MM.1S (cell line): ENCODE results near the gene ELK1.

Experiments
- EZH2 ChIP-seq: fragments of 300-600 bp; sonication (generic); optimal IDR thresholded peaks from 2 replicates; pipeline ENCODE3; 2017; ENCODE audit warnings: low read depth, mild to moderate bottlenecking, antibody characterized with exemption, low read length, mixed read lengths
- EZH2phosphoT487 ChIP-seq: fragments of 300-600 bp; sonication (generic); IDR thresholded peaks from 2 replicates; pipeline ENCODE4 v1.6.1; 2018; ENCODE audit warnings: antibody characterized with exemption, low read length
- TF ChIP-seq, protein P1 (sequence below): fragments of 300-600 bp; sonication (generic); IDR thresholded peaks from 2 replicates; pipeline ENCODE4 v1.5.1; 2016; ENCODE audit warnings: antibody characterized with exemption, low read length, mixed read lengths

DNA sequence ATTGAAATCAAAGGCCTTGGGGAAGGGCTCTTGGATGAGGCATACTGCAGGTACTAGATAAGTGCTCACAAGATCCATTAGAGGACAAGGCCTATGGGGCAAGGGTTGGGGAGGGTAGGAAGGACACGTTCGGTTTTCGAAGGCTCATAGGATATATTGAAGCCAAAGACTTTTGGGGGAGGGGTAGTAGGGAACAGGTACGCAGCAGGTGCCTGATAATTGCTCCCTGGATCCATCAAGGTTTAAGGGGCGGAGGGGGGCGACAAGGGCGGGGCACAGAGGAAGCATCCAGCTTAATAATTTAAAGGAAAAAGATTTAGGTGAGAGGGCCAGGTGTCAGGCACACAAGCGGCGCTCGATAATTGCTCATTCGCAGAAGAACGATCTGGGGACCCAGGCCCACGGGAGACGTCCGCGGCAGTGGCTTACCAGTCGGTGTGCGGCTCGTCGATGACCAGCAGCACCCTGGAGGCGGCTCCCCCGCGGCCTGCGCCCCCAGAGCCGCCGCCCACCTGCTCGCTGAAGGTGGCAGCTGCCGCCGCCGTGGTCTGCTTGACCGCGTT, 31.4 kb downstream of the ELK1 start:
- TF ChIP-seq, protein P1, sequence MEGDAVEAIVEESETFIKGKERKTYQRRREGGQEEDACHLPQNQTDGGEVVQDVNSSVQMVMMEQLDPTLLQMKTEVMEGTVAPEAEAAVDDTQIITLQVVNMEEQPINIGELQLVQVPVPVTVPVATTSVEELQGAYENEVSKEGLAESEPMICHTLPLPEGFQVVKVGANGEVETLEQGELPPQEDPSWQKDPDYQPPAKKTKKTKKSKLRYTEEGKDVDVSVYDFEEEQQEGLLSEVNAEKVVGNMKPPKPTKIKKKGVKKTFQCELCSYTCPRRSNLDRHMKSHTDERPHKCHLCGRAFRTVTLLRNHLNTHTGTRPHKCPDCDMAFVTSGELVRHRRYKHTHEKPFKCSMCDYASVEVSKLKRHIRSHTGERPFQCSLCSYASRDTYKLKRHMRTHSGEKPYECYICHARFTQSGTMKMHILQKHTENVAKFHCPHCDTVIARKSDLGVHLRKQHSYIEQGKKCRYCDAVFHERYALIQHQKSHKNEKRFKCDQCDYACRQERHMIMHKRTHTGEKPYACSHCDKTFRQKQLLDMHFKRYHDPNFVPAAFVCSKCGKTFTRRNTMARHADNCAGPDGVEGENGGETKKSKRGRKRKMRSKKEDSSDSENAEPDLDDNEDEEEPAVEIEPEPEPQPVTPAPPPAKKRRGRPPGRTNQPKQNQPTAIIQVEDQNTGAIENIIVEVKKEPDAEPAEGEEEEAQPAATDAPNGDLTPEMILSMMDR = no peak
- TF ChIP-seq EZH2 (no peak), EZH2phosphoT487 (no peak)
